ENCODE data around the gene WEE2.

WEE2 gene

DNA sequence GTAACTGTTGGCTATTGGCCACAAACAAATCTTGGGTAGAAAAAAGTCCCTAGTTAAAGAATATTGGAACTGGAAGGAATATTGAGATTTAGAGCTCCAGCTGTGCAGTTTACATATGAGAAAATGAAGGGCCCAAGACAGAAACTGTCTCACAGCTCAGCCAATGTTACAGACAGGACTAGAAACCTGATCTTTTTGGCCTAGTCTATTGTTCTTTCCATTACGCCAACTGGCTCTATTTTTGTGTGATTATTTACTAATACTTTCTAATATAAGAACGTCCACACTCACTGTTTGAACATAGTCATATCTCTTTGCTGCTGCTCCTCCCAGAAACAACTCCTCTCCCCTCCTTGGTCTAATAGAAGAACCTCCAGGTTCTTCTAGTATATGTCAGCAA lies 1.2 kb downstream of the WEE2 start:
- Histone ChIP-seq H4K20me1 (no peaks in the 10 kb centered on the region), H3K36me3 (no peaks in the 10 kb centered on the region), H3K4me1 (no peaks in the 10 kb centered on the region), H3K4me3 (no peak overlapping the region), H3K27ac (no peak overlapping the region), H3K27me3 (no peaks in the 10 kb centered on the region), H3K4me2 (no peak overlapping the region), H3K9me3 (no peaks in the 10 kb centered on the region), H3K9ac (no peak overlapping the region)
- no peak for TF ChIP-seq Cebpa-rat (IDR thresholded peaks at IDR 0.05)

DNA sequence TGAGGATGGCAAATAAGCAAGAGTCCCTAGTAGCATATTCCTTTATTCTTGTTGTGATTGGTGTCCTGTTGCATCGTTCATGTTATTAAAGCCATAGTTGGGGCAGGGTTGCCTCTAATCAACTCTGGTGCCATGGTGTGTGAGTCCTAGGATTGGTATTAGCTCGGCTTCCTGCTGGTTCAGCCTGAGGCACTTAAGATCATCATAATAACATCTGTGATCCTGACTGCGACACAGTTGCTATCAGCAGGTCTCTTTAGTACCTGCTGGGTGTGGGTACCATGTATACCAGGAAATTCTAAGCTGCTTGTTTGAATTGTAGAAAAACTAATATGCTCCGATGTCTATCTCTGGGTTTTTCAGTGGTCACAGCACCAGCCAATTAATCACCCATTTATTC lies 1.6 kb downstream of the WEE2 start:
- Histone ChIP-seq H4K20me1 (no peaks in the 10 kb centered on the region), H3K4me3 (no peak overlapping the region)

DNA sequence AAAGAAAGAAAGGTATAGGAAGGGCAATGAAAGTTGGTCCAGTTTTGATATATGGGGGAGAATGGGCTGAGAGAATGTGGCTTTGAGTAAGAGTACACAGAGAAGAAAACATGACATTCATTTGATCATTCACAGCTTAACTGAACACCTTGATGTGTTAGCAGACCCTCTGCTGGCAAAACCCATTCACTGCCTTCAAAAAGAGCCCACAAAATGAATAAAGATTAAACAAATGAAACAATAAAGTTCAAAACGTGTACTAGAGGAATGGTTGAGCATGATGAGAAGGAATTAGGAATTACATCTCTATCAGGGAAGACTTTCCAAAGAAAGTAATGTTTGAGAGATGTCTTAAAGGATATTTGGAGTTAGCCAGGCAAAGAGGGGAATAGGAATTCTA lies 2.1 kb downstream of the WEE2 start:
- H3K4me3 ChIP-seq, result no peak overlapping the region
- no peaks in the 10 kb centered on the region for H3K36me3 ChIP-seq
- no peaks in the 10 kb centered on the region for H3K9me3 ChIP-seq
- H3K4me1 ChIP-seq, result no peaks in the 10 kb centered on the region
- no peak overlapping the region for H3K9ac ChIP-seq
- H3K27ac ChIP-seq, result no peak overlapping the region
- no peaks in the 10 kb centered on the region for H4K20me1 ChIP-seq
- no peak for TF ChIP-seq Cebpa-rat (IDR thresholded peaks at IDR 0.05)
- H3K27me3 ChIP-seq, result no peaks in the 10 kb centered on the region
- no peak overlapping the region for H3K4me2 ChIP-seq

More for the DNA sequence above, 1.6 kb downstream of the WEE2 start:
- Histone ChIP-seq H3K4me2 (no peak overlapping the region), H3K4me1 (no peaks in the 10 kb centered on the region), H3K27me3 (no peaks in the 10 kb centered on the region), H3K27ac (no peak overlapping the region), H3K36me3 (no peaks in the 10 kb centered on the region), H3K9me3 (no peaks in the 10 kb centered on the region), H3K9ac (no peak overlapping the region)
- TF ChIP-seq Cebpa-rat (IDR thresholded peaks at IDR 0.05), result no peak

DNA sequence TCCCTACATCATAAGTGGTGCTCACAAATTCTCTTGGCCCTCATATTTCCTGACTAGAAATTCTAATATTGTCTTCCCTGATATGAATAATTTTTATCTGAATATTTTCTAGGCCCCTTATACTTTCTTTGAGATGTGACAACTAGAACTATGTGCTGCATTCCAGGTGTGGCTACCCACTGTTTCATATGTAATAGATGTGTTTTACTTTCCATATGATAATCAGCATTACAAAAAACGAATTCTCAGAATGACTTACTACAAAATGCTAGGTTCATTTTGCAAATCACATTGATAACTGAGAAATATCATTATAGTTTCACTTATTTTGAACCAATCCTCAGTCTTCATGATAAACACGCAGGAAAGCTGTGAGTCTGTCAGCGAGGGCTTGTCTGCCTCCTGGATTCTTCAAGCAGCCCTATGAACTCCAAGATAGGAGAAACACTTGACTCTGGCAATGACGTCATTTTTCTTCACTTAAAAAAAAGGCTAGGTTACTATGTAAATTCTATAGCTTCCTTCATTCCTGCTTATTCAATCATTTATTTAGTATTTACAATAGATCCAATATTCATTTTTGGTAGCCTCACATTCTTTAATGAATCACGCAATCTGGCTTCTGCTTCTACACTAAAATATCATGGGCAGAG lies 4.6 kb downstream of the WEE2 start:
- Histone ChIP-seq H3K4me3 (no peak overlapping the region), H3K27ac (no peak overlapping the region), H3K27me3 (no peaks in the 10 kb centered on the region), H3K4me1 (no peaks in the 10 kb centered on the region), H3K9ac (no peak overlapping the region), H3K9me3 (no peaks in the 10 kb centered on the region), H3K36me3 (no peaks in the 10 kb centered on the region), H4K20me1 (no peaks in the 10 kb centered on the region), H3K4me2 (no peak overlapping the region)
- no peak for TF ChIP-seq Cebpa-rat (IDR thresholded peaks at IDR 0.05)

DNA sequence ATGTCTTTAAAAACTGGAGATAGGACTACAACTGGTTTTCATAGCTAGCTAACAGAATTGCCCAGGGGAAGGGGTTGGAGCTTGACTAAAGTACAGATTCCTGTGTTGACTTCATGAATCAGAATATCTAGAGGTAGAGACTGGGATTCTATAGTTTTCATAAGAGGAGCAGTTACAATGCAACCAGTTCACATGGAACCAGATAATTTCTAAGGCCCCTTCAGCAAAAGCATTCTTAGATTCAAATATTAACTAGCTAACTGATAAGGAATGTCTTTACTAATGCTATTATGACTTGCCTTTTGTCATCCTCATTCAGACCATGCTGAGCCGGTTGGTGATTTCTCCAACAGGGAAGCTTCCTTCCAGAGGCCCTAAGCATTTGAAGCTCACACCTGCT lies 5.7 kb downstream of the WEE2 start:
- TF ChIP-seq Cebpa-rat (IDR thresholded peaks at IDR 0.05), result no peak
- Histone ChIP-seq H4K20me1 (no peaks in the 10 kb centered on the region), H3K9ac (no peak overlapping the region), H3K4me2 (no peak overlapping the region), H3K4me3 (no peak overlapping the region), H3K36me3 (no peaks in the 10 kb centered on the region), H3K27me3 (no peaks in the 10 kb centered on the region), H3K4me1 (no peaks in the 10 kb centered on the region), H3K27ac (no peak overlapping the region), H3K9me3 (no peaks in the 10 kb centered on the region)

DNA sequence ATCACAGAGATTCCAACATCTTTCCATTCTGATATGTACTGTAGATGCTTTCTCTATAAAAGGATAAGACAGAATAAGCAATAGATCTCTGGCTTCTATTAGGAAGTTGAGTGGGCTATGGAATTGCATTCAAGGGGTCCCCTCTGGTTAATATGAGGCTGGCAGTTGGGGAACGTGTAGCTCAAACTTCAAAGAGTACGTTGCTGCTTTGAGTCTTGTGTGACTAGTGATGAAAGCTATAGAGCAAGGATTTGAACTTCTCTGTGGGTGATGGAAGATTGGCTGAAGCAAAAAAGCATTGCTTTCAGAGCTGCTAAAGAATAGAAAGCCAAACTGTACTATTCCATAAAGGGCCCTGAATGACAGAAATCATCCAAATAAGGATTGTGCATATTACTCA lies 6.4 kb downstream of the WEE2 start:
- H3K4me2 ChIP-seq, result no peak overlapping the region
- TF ChIP-seq Cebpa-rat (IDR thresholded peaks at IDR 0.05), result no peak
- H3K4me3 ChIP-seq, result no peak overlapping the region
- no peak overlapping the region for H3K9ac ChIP-seq
- H3K27ac ChIP-seq, result no peak overlapping the region
- H3K9me3 ChIP-seq, result no peaks in the 10 kb centered on the region
- H3K4me1 ChIP-seq, result no peaks in the 10 kb centered on the region
- no peaks in the 10 kb centered on the region for H4K20me1 ChIP-seq
- no peaks in the 10 kb centered on the region for H3K36me3 ChIP-seq
- no peaks in the 10 kb centered on the region for H3K27me3 ChIP-seq

DNA sequence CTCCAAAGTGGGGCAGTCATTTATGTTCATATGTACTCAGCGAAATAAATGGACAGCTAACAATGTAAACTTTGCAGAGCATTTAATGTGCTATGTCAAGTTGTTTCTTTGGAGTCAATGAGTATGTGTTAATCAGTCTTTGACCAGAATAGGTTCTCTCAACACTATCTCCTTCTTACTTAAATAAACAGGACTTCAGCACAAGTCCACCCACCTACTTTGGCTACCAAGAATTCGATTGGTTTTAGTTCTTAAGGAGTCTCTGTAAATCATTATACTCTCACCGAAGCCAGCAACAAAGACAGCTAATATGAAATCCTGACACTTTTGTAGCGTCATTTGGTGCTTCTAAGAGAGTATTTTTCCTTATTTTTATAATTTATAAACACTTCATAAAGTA lies 6.9 kb downstream of the WEE2 start:
- H3K4me1 ChIP-seq, result no peaks in the 10 kb centered on the region
- no peak overlapping the region for H3K4me2 ChIP-seq
- H3K4me3 ChIP-seq, result no peak overlapping the region
- no peak overlapping the region for H3K27ac ChIP-seq
- no peaks in the 10 kb centered on the region for H3K27me3 ChIP-seq
- H3K9me3 ChIP-seq, result no peaks in the 10 kb centered on the region
- no peak for TF ChIP-seq Cebpa-rat (IDR thresholded peaks at IDR 0.05)
- H3K36me3 ChIP-seq, result no peaks in the 10 kb centered on the region
- H4K20me1 ChIP-seq, result no peaks in the 10 kb centered on the region
- no peak overlapping the region for H3K9ac ChIP-seq

DNA sequence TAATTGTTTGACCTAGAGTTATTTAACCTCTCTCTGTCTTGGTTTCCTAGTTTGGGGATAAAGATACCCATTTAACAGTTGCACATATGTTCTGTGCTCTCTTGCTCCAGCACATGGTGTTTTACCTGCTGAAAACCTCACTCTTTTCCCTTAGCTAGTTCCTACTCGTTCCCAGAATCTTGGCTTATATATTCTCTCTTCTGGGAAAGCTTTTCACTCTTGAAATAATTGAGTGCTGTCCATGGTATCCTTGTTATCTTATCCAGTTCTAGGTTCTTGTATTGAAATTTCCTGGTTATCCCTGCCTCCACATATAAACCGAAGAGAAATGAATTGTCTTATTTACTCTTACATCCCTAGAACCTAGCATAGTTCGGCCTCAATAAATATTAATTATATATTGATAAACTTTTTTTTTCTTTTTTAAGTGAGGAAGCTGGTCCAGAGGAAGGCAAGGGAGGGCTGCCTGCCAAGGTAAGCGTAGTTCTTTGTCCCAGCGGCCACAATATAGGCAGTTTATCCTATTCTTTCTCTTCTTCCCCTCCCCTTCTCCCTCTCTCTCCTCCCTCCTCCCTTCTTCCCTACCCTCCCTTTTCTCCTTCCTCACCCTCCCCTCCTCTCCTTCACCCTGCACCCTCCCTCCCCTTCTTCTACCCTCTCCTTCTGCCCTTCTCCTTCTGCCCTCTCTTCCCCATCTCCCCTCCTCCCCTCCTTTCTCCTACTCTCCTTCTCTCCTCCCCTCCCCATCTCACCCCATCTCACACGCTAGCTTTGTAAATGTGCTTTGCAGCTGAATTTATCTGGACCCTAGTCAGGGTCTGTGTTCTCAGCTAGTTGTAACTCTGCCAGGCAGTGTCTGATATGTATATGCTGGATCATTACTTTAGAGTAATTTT lies 7.9 kb downstream of the WEE2 start:
- H3K36me3 ChIP-seq, result no peaks in the 10 kb centered on the region
- H3K9me3 ChIP-seq, result no peaks in the 10 kb centered on the region
- no peak for TF ChIP-seq Cebpa-rat (IDR thresholded peaks at IDR 0.05)
- no peaks in the 10 kb centered on the region for H3K27me3 ChIP-seq
- no peak overlapping the region for H3K9ac ChIP-seq
- H3K27ac ChIP-seq, result no peak overlapping the region
- H3K4me2 ChIP-seq, result no peak overlapping the region
- no peaks in the 10 kb centered on the region for H4K20me1 ChIP-seq
- no peak overlapping the region for H3K4me3 ChIP-seq
- no peaks in the 10 kb centered on the region for H3K4me1 ChIP-seq

DNA sequence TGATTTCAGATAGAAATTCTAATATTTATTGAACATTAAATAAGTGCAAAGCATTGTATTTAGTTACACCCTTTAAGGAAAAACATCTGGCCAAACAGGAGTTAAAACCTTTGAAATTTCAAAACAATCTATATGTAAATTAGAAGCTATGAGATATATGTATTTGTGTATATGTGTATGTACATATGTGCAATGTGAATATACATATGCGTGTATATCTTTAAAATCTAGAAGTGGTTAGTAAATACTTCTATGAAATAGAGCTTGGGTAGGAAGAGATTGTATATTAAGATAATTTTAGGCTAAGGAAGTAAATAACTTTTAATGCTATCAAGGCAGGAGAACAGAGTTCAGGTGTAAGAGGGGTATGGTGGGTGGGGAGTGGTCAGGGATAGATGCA lies 9.3 kb downstream of the WEE2 start:
- no peak overlapping the region for H3K4me2 ChIP-seq

DNA sequence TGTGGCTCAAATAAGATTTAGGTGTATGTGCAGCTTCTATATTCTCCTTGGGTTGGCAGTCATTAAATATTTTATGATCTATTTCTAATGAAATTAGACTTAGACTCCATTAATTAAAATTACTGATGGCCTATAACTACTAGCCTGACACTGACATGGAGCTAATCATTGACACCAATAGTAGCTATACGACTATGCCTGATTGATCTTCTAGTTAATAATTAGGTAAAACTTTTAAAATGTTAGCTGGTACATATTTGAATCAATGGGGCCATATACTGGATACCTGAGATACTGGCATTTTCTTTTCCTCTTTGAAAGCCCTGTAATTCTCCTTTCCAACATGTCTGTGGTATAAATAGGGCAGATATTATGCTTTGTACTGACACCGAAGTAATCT lies 14.4 kb downstream of the WEE2 start:
- H3K36me3 ChIP-seq, result no peaks in the 10 kb centered on the region
- TF ChIP-seq Cebpa-rat (IDR thresholded peaks at IDR 0.05), result no peak
- no peaks in the 10 kb centered on the region for H4K20me1 ChIP-seq
- H3K4me1 ChIP-seq, result no peaks in the 10 kb centered on the region
- H3K27ac ChIP-seq, result no peak overlapping the region
- H3K4me3 ChIP-seq, result no peak overlapping the region
- H3K4me2 ChIP-seq, result no peak overlapping the region
- no peaks in the 10 kb centered on the region for H3K9me3 ChIP-seq
- no peaks in the 10 kb centered on the region for H3K27me3 ChIP-seq
- H3K9ac ChIP-seq, result no peak overlapping the region

More for the DNA sequence above, 9.3 kb downstream of the WEE2 start:
- Histone ChIP-seq H3K4me3 (no peak overlapping the region), H4K20me1 (no peaks in the 10 kb centered on the region), H3K9me3 (no peaks in the 10 kb centered on the region), H3K27ac (no peak overlapping the region), H3K4me1 (no peaks in the 10 kb centered on the region), H3K9ac (no peak overlapping the region), H3K27me3 (no peaks in the 10 kb centered on the region), H3K36me3 (no peaks in the 10 kb centered on the region)
- TF ChIP-seq Cebpa-rat (IDR thresholded peaks at IDR 0.05), result no peak
